GM10248 (cell line): ENCODE data around the gene LTF.

Experiments
- CTCF ChIA-PET: fragments of 300-600 bp; sonication (Branson Sonifier 250); formaldehyde crosslinking; extraction: SDS; loops from one replicate; lab custom pipeline; 2021; ENCODE audit warnings: antibody characterized with exemption; lab: Yijun Ruan, JAX
- POLR2A ChIA-PET: fragments of 350-650 bp; sonication (Branson Sonifier 250); formaldehyde crosslinking; extraction: SDS; loops from one replicate; lab custom pipeline; 2020; ENCODE audit warnings: antibody characterized with exemption; lab: Yijun Ruan, JAX
- DNase-seq: peaks from one replicate; pipeline ENCODE4 v3.0.0; 2012; ENCODE audit errors: extremely low spot score
- CTCF ChIP-seq: IDR thresholded peaks from 2 replicates; pipeline ENCODE4 v1.5.1; 2012; ENCODE audit warnings: mild to moderate bottlenecking, low read depth; ENCODE audit errors: extremely low read depth, missing control alignments, control extremely low read depth

Gene LTF

GRCh38 chr3:46463868-46464241 lies 850 bp downstream of the LTF start:
- POLR2A ChIA-PET, result no interaction called here
- CTCF ChIA-PET, result interaction anchor here (2.0 kb wide), 1 partner anchor 25 kb away, joined by 12 read pairs; no protein-coding TSS in a partner anchor
- TF ChIP-seq CTCF, result no peak
- DNase-seq, result no peak

- DNase-seq, result no peak
- CTCF ChIA-PET, result interaction anchor here (0.7 to 2.0 kb wide), 5 partner anchors 11 to 25 kb away, joined by 3 to 12 read pairs (median 4); no protein-coding TSS in a partner anchor
- TF ChIP-seq CTCF, result no peak
- POLR2A ChIA-PET, result no interaction called here
These were observed 1.4 kb downstream of the LTF start for GRCh38 chr3:46463120-46463867.

- CTCF ChIA-PET, result interaction anchor here (0.7 to 2.0 kb wide), 6 partner anchors 10 to 26 kb away, joined by 3 to 12 read pairs (median 4); no protein-coding TSS in a partner anchor
- no peak for TF ChIP-seq CTCF
- POLR2A ChIA-PET, result no interaction called here
These were observed 2.2 kb downstream of the LTF start for GRCh38 chr3:46462511-46462910.

GRCh38 chr3:46462111-46462510 lies 2.6 kb downstream of the LTF start:
- CTCF ChIA-PET, result interaction anchor here (1.0 to 2.0 kb wide), 5 partner anchors 10 to 27 kb away, joined by 3 to 12 read pairs (median 4); no protein-coding TSS in a partner anchor
- POLR2A ChIA-PET, result no interaction called here
- TF ChIP-seq CTCF, result no peak
- DNase-seq, result no peak

More at GRCh38 chr3:46462511-46462910, 2.2 kb downstream of the LTF start:
- no peak for DNase-seq

- no peak for DNase-seq
- CTCF ChIA-PET, result interaction anchor here (2.7 kb wide), 1 partner anchor 10 kb away, joined by 8 read pairs; no protein-coding TSS in a partner anchor
- POLR2A ChIA-PET, result no interaction called here
- no peak for TF ChIP-seq CTCF
These were observed 4.7 kb downstream of the LTF start for GRCh38 chr3:46460051-46460450.

- DNase-seq, result no peak
- ChIA-PET CTCF (interaction anchor here (2.7 kb wide), 1 partner anchor 102 kb away, joined by 8 read pairs; no protein-coding TSS in a partner anchor), POLR2A (no interaction called here)
- no peak for TF ChIP-seq CTCF
These were observed 8.6 kb downstream of the LTF start for GRCh38 chr3:46456118-46456517.
